KG1 (cell line): ENCODE results near the gene TRAPPC13.
A peak's percentile ranks its signal among the peaks of the same experiment; 100 is the strongest.
"Not testable (repeated sequence)": the region's sequence is repeated elsewhere in the genome, so short reads cannot be mapped to it uniquely, and the experiment has no call there.

Experiments used
- DNase-seq: peaks from one replicate; lab custom pipeline; 2025; lab: John Stamatoyannopoulos, UW

TRAPPC13 gene

GRCh38 chr5:65624571-65625555 is at the start of gene TRAPPC13, which contains the start of gene SHLD3:
TSS of gene TRAPPC13 (plus strand) at chr5:65625027. CDS start at chr5:65625061, 34 bp downstream.
TSS of gene SHLD3 (plus strand) at chr5:65625027. CDS start at chr5:65629588, 4,561 bp downstream.
- peak; percentile 95 for DNase-seq

- DNase-seq: no peak
Observed at GRCh38 chr5:65577141-65577540, 47.7 kb upstream of the TRAPPC13 start.

- no peak for DNase-seq
Observed at GRCh38 chr5:65588694-65589093, 36.1 kb upstream of the TRAPPC13 start.

GRCh38 chr5:65601761-65602160 is 23.1 kb upstream of the TRAPPC13 start:
- not testable (repeated sequence) for DNase-seq

GRCh38 chr5:65611524-65611923 is 13.3 kb upstream of the TRAPPC13 start:
- DNase-seq: no peak

- no peak for DNase-seq
Observed at GRCh38 chr5:65612298-65612907, 12.4 kb upstream of the TRAPPC13 start.

- no peak for DNase-seq
Observed at GRCh38 chr5:65620021-65620420, 4.8 kb upstream of the TRAPPC13 start.

- not testable (repeated sequence) for DNase-seq
Observed at GRCh38 chr5:65621961-65622360, 2.9 kb upstream of the TRAPPC13 start.

GRCh38 chr5:65623482-65623881 is 1.3 kb upstream of the TRAPPC13 start:
- DNase-seq: no peak

GRCh38 chr5:65624025-65624570 is 729 bp upstream of the TRAPPC13 start, which contains the start of gene TRIM23:
TSS of gene TRIM23 (minus strand) at chr5:65624333. CDS start at chr5:65624274, 59 bp downstream.
- peak; percentile 98 for DNase-seq

- DNase-seq: no peak
Observed at GRCh38 chr5:65625743-65626142, 916 bp downstream of the TRAPPC13 start.

- DNase-seq: no peak
Observed at GRCh38 chr5:65630981-65631380, 6.2 kb downstream of the TRAPPC13 start.

- no peak for DNase-seq
Observed at GRCh38 chr5:65640240-65640639, 15.4 kb downstream of the TRAPPC13 start.

GRCh38 chr5:65646938-65647337 is 22.1 kb downstream of the TRAPPC13 start:
- no peak for DNase-seq

- no peak for DNase-seq
Observed at GRCh38 chr5:65647941-65648340, 23.1 kb downstream of the TRAPPC13 start.

GRCh38 chr5:65651144-65651543 is 26.3 kb downstream of the TRAPPC13 start:
- no peak for DNase-seq

GRCh38 chr5:65654713-65655112 is 29.9 kb downstream of the TRAPPC13 start:
- no peak for DNase-seq

GRCh38 chr5:65663804-65664521 is 39.1 kb downstream of the TRAPPC13 start:
- DNase-seq: no peak

- no peak for DNase-seq
Observed at GRCh38 chr5:65668696-65669095, 43.9 kb downstream of the TRAPPC13 start.

GRCh38 chr5:65672796-65673195 is 48.0 kb downstream of the TRAPPC13 start:
- no peak for DNase-seq

- no peak for DNase-seq
Observed at GRCh38 chr5:65674749-65675148, 49.9 kb downstream of the TRAPPC13 start.

GRCh38 chr5:65676056-65676455 is 51.2 kb downstream of the TRAPPC13 start:
- not testable (repeated sequence) for DNase-seq
